Vagina (tissue), 2 donors: ENCODE measurements around the gene IFT57.

Experiments
- POLR2A ChIP-seq, 2 donors: fragments of 450-650 bp; IDR thresholded peaks; one replicate each; pipeline ENCODE4 v1.6.1; 2017; ENCODE audit warnings: antibody characterized with exemption in 2 of 2, mild to moderate bottlenecking in 2 of 2, moderate library complexity in 2 of 2
- TF ChIP-seq, protein P1 (sequence below), 3 experiments: fragments of 450-650 bp in 2 of 3; fragments of 200-600 bp in 1 of 3; sonication (generic) in 1 of 3; IDR thresholded peaks; one replicate each; pipeline ENCODE4 v1.5.1; 2017 to 2019; ENCODE audit warnings: antibody characterized with exemption in 3 of 3, mild to moderate bottlenecking in 2 of 3, moderate library complexity in 2 of 3

DNA sequence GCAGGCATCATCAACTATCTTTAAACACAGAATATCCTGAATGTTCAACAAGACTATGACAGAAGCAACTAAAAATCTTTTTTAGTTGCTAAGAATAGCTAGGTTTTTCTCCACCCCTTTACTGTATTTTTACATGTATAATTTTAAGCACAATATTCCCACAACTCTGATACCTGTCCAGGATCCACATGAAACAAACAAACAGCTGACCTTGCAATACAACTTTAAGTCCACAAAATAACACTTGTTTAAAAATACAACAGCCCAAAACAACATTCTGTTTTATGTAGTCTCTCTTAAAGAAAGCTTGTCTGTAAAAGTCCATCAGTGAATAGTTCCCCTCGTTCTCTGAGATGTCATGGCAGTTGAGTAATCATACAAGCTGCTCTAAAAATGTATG is 41.1 kb downstream of the IFT57 start:
- TF ChIP-seq, protein P1, sequence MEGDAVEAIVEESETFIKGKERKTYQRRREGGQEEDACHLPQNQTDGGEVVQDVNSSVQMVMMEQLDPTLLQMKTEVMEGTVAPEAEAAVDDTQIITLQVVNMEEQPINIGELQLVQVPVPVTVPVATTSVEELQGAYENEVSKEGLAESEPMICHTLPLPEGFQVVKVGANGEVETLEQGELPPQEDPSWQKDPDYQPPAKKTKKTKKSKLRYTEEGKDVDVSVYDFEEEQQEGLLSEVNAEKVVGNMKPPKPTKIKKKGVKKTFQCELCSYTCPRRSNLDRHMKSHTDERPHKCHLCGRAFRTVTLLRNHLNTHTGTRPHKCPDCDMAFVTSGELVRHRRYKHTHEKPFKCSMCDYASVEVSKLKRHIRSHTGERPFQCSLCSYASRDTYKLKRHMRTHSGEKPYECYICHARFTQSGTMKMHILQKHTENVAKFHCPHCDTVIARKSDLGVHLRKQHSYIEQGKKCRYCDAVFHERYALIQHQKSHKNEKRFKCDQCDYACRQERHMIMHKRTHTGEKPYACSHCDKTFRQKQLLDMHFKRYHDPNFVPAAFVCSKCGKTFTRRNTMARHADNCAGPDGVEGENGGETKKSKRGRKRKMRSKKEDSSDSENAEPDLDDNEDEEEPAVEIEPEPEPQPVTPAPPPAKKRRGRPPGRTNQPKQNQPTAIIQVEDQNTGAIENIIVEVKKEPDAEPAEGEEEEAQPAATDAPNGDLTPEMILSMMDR (IDR thresholded peaks at IDR 0.05), result no peak
- no peak for TF ChIP-seq POLR2A (IDR thresholded peaks at IDR 0.05)
